ENCODE results near the gene PRKAG3. TPM values are rescaled to one million over a fixed set of nuclear protein-coding genes. Genes with fewer than 3 reads are reported as not detected.

PRKAG3 gene
- total RNA-seq, 6 donors from 2014 or later, result not detected

DNA sequence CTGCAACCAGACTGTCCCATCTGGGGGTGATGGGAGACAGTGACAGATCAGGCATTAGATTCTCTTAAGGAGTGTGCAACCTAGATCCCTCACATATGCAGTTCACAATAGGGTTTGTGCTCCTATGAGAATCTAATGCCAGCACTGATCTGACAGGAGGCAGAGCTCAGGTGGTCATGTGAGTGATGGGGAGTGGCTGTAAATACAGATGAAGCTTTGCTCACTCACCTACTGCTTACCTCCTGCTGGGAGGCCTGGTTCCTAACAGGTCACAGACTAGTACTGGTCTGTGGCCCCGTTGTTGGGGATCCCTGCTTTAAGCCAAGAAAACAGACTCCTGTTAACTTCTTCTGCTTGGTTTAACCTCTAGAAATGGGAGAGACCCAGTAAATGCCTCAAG lies 46.5 kb downstream of the PRKAG3 start:
- H3K27me3 ChIP-seq, result peaks cover 0 to 7% (median 0%) of the 10 kb centered on the region in 4 donors

DNA sequence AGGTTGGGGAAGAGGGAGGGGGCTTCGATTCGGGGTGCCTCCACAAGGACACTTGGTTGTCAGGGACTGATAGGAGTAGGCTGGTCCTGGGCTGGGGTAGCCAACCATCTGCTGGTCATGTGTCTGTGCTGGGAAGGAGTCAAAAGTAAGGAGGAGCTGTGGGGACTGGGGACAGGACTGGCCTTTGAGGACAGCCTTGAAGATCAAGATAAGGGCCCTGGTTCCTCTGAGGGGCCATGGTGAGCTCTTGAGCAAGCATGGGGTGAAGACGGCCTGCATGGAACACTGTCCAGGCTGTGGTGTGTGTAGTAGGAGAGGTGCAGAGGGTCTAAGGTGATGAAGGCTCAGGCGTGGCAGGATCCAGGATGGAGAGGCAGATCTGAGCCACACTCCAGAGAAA lies 47.9 kb downstream of the PRKAG3 start:
- peak in 1 of 4 donors; percentile 60 for TF ChIP-seq POLR2A (IDR thresholded peaks at IDR 0.05)
- TF ChIP-seq, protein P1, sequence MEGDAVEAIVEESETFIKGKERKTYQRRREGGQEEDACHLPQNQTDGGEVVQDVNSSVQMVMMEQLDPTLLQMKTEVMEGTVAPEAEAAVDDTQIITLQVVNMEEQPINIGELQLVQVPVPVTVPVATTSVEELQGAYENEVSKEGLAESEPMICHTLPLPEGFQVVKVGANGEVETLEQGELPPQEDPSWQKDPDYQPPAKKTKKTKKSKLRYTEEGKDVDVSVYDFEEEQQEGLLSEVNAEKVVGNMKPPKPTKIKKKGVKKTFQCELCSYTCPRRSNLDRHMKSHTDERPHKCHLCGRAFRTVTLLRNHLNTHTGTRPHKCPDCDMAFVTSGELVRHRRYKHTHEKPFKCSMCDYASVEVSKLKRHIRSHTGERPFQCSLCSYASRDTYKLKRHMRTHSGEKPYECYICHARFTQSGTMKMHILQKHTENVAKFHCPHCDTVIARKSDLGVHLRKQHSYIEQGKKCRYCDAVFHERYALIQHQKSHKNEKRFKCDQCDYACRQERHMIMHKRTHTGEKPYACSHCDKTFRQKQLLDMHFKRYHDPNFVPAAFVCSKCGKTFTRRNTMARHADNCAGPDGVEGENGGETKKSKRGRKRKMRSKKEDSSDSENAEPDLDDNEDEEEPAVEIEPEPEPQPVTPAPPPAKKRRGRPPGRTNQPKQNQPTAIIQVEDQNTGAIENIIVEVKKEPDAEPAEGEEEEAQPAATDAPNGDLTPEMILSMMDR (IDR thresholded peaks at IDR 0.05), result no peak
- H3K27me3 ChIP-seq, result peaks cover 0 to 7% (median 0%) of the 10 kb centered on the region in 4 donors
- peaks cover 4 to 28% (median 10%) of the 10 kb centered on the region in 4 donors for H3K4me1 ChIP-seq
- peak in 1 of 2 donors; percentile 49 for ATAC-seq (ENCODE audit: low FRiP score in 2 of 2)
- H3K27ac ChIP-seq, result peak overlapping the region in 2 of 4 donors; percentile 59 to 91
- no peaks in the 10 kb centered on the region for H3K36me3 ChIP-seq
- H3K9me3 ChIP-seq, result no peaks in the 10 kb centered on the region
- H3K4me3 ChIP-seq, result peak overlapping the region in 3 of 4 donors; percentile 5 to 77 (median 74)
- DNase-seq, result peak in 1 of 2 donors; percentile 30
- 78 to 88% methylated on average over 4 of the region's 4 CpGs for WGBS, 2 donors

More for the DNA sequence above, 46.5 kb downstream of the PRKAG3 start:
- DNase-seq, result no peak
- no peak for ATAC-seq (ENCODE audit: low FRiP score in 2 of 2)
- Histone ChIP-seq H3K4me3 (no peak overlapping the region), H3K9me3 (no peaks in the 10 kb centered on the region), H3K27ac (peak overlapping the region in 2 of 4 donors; percentile 18 to 91), H3K36me3 (no peaks in the 10 kb centered on the region), H3K4me1 (peaks cover 4 to 28% (median 10%) of the 10 kb centered on the region in 4 donors)
- 38 to 64% methylated on average over 1 of the region's 1 CpG for WGBS, 2 donors
- TF ChIP-seq POLR2AphosphoS5 (IDR thresholded peaks at IDR 0.05) (no peak), POLR2A (IDR thresholded peaks at IDR 0.05) (no peak), EP300 (IDR thresholded peaks at IDR 0.05) (no peak)
- TF ChIP-seq, protein P1 (IDR thresholded peaks at IDR 0.05), result no peak

DNA sequence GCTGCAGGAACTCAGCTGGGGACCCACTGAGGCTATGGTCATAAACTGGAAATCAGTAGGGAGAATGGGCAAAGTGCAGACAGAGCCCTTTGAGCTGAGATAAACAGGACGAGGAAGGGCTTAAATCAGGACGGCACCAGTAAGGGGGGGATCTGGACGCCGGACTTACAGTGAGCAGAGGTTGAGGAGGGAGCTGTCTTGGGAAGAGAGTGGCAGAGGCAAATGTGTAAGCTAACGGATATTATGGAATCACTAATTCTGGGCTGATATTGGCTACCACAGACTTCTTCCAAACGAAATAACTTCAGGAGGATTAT lies 49.1 kb downstream of the PRKAG3 start:
- peaks cover 0 to 7% (median 0%) of the 10 kb centered on the region in 4 donors for H3K27me3 ChIP-seq
- H3K9me3 ChIP-seq, result peaks cover 0 to 2% (median 0%) of the 10 kb centered on the region in 4 donors
- peak overlapping the region; percentile 42 to 77 (median 71) for H3K4me3 ChIP-seq
- H3K27ac ChIP-seq, result peak overlapping the region; percentile 74 to 94 (median 86)
- DNase-seq (no peak), ATAC-seq (ENCODE audit: low FRiP score in 2 of 2) (peak; percentile 9 to 36)
- H3K4me1 ChIP-seq, result peaks cover 4 to 28% (median 10%) of the 10 kb centered on the region in 4 donors
- TF ChIP-seq EP300 (IDR thresholded peaks at IDR 0.05) (no peak), POLR2AphosphoS5 (IDR thresholded peaks at IDR 0.05) (no peak), POLR2A (IDR thresholded peaks at IDR 0.05) (no peak)
- TF ChIP-seq, protein P1 (IDR thresholded peaks at IDR 0.05), result no peak
- WGBS, 2 donors, result 14 to 21% methylated on average over 6 of the region's 6 CpGs
- H3K36me3 ChIP-seq, result no peaks in the 10 kb centered on the region

DNA sequence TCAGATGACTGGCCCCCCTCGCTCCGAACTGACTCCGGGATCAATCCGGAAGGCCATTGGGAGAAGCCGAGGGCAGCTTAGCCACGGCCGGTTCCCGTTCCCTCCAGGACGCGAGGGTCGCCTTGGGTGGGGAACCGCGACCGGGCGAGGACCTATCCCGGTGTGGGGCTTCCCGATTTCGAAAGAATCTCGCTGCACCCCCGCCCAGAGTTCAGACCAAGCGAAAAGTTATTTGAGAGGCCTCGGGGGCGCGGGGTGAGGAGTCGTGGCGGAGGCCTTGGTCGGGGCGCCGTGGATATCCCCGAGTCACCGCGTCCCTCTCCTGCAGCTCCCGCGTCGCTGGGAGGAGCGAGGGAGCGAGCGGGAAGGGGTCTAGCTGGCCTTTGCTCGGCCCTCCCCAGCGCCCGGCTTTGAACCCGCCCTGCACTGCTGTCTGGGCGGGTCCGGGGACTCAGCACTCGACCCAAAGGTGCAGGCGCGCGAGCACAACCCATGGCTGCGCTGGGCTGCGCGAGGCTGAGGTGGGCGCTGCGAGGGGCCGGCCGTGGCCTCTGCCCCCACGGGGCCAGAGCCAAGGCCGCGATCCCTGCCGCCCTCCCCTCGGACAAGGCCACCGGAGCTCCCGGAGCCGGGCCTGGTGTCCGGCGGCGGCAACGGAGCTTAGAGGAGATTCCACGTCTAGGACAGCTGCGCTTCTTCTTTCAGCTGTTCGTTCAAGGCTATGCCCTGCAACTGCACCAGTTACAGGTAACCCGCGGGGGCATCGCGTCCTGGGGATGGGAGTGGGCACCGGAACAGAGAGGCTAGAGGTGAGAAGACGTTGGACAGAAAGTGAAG lies 49.7 kb downstream of the PRKAG3 start, which contains the start of gene CYP27A1:
TSS of gene CYP27A1 (plus strand) at position 457 of the 837 bp plus-strand sequence. CDS start at position 493, 36 bp downstream.
- ATAC-seq (ENCODE audit: low FRiP score in 2 of 2) (peak; percentile 87 to 91), DNase-seq (peak; percentile 78 to 89)
- Histone ChIP-seq H3K4me3 (peak within 1 kb of the TSS; percentile 42 to 77 (median 71)), H3K27me3 (peaks cover 0 to 7% (median 0%) of the 10 kb centered on the region in 4 donors), H3K4me1 (peaks cover 4 to 28% (median 10%) of the 10 kb centered on the region in 4 donors), H3K9me3 (peaks cover 0 to 5% (median 2%) of the 10 kb centered on the region in 4 donors), H3K27ac (peak within 1 kb of the TSS; percentile 74 to 94 (median 86)), H3K36me3 (no peaks in the 10 kb centered on the region)
- TF ChIP-seq EP300 (IDR thresholded peaks at IDR 0.05) (no peak), POLR2A (IDR thresholded peaks at IDR 0.05) (peak in 3 of 4 donors; percentile 28 to 87 (median 33)), POLR2AphosphoS5 (IDR thresholded peaks at IDR 0.05) (peak in 1 of 2 donors; percentile 15)
- TF ChIP-seq, protein P1 (IDR thresholded peaks at IDR 0.05), result no peak
- 1 to 5% methylated on average over 27 to 71 of the region's 76 CpGs for WGBS, 2 donors
